Lower leg skin (tissue), 4 donors: ENCODE measurements around the gene ZNF790. TPM values are rescaled to one million over a fixed set of nuclear protein-coding genes. Genes with fewer than 3 reads are reported as not detected.

Source experiments
- DNase-seq, 2 donors: peaks; one replicate each; pipeline ENCODE4 v3.0.0-alpha.2; 2019; ENCODE audit warnings: low spot score in 2 of 2
- H3K4me3 ChIP-seq: fragments of 200-600 bp; sonication (generic); 2 replicates; pipeline ENCODE4 v1.5.1; 2017; ENCODE audit warnings: mild to moderate bottlenecking, low read depth; ENCODE audit not compliant: poor library complexity, severe bottlenecking
- POLR2A ChIP-seq, 2 donors: fragments of 450-650 bp; IDR thresholded peaks; one replicate each; pipeline ENCODE4 v1.6.1; 2016 to 2017; ENCODE audit warnings: antibody characterized with exemption in 2 of 2, mild to moderate bottlenecking in 1 of 2, moderate library complexity in 1 of 2
- WGBS, 2 donors: methylation state at CpG; one replicate each; pipeline ENCODE4 v1.1.5; 2018; 5-methylcytosine and 5-hydroxymethylcytosine counted together
- intact Hi-C: fragments of 100-400 bp; cut with DNase I; formaldehyde crosslinking; loops from one replicate; pipeline ENCODE4 v1.15.0; 2023; ENCODE audit warnings: low total_unique reads
- total RNA-seq, 4 donors: library from RNA; depleted of rRNA; stranded (reverse); fragments of >200 nt; gene quantifications; one replicate each; pipeline ENCODE4 v1.1.0, GENCODE V29; 2016
- TF ChIP-seq, protein P1 (sequence below), 3 donors: fragments of 450-650 bp; IDR thresholded peaks; one replicate each; pipeline ENCODE4 v1.5.1; 2016; ENCODE audit warnings: antibody characterized with exemption in 3 of 3, mild to moderate bottlenecking in 3 of 3, moderate library complexity in 2 of 3

Gene ZNF790
- total RNA-seq, 4 donors from 2014 or later = 3.5 to 9.1 (median 4.2) TPM

DNA sequence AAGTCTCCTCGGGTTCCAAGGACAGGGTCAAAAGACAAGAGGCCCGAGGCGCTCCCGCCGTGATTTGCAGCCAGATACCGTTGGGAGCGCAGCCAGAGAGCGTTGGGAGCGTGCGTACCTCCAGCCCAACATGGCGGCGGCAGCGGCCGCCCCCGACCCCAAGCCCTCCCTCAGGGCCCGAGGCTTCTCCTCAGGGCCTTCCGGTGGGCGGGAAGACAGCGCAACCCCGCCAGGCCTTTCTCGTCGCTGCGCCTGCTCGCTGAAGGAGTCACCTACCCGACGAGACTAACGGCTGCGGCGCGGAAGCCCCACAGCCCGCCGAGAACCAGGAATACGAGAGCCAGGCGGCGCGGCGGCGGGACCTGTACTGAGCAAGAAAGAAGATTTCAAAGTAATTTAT is 62.4 kb downstream of the ZNF790 start:
- no peak for TF ChIP-seq POLR2A (IDR thresholded peaks at IDR 0.05)
- TF ChIP-seq, protein P1, sequence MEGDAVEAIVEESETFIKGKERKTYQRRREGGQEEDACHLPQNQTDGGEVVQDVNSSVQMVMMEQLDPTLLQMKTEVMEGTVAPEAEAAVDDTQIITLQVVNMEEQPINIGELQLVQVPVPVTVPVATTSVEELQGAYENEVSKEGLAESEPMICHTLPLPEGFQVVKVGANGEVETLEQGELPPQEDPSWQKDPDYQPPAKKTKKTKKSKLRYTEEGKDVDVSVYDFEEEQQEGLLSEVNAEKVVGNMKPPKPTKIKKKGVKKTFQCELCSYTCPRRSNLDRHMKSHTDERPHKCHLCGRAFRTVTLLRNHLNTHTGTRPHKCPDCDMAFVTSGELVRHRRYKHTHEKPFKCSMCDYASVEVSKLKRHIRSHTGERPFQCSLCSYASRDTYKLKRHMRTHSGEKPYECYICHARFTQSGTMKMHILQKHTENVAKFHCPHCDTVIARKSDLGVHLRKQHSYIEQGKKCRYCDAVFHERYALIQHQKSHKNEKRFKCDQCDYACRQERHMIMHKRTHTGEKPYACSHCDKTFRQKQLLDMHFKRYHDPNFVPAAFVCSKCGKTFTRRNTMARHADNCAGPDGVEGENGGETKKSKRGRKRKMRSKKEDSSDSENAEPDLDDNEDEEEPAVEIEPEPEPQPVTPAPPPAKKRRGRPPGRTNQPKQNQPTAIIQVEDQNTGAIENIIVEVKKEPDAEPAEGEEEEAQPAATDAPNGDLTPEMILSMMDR (IDR thresholded peaks at IDR 0.05) = no peak
- WGBS, 2 donors = 27 to 30% methylated on average over 34 to 37 of the region's 38 CpGs
- no peak overlapping the region for H3K4me3 ChIP-seq
- intact Hi-C loops = no loop called here
- peak in 1 of 2 donors; percentile 76 for DNase-seq

DNA sequence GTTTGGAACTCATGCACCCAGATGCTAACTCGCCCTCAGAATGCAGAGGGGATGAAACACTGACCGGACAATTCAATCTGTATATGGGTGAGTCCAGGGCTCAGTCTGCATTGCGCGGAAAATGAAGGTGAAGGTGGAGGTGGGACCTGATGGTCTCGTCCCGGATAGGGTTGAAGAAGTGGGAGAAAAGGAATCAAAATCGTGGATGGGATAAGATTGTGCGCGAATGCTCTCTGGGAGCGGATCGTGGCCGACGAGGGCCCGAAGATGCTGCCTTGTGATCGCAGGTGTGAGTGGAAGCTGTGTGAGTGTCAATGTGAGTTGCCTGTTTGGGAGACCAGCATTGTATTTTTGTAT is 65.0 kb downstream of the ZNF790 start:
- DNase-seq = no peak
- intact Hi-C loops = no loop called here
- 4% methylated on average over 15 of the region's 15 CpGs for WGBS, 2 donors
- no peak for TF ChIP-seq POLR2A (IDR thresholded peaks at IDR 0.05)
- TF ChIP-seq, protein P1 (IDR thresholded peaks at IDR 0.05) = no peak
- H3K4me3 ChIP-seq = peak overlapping the region; percentile 72

DNA sequence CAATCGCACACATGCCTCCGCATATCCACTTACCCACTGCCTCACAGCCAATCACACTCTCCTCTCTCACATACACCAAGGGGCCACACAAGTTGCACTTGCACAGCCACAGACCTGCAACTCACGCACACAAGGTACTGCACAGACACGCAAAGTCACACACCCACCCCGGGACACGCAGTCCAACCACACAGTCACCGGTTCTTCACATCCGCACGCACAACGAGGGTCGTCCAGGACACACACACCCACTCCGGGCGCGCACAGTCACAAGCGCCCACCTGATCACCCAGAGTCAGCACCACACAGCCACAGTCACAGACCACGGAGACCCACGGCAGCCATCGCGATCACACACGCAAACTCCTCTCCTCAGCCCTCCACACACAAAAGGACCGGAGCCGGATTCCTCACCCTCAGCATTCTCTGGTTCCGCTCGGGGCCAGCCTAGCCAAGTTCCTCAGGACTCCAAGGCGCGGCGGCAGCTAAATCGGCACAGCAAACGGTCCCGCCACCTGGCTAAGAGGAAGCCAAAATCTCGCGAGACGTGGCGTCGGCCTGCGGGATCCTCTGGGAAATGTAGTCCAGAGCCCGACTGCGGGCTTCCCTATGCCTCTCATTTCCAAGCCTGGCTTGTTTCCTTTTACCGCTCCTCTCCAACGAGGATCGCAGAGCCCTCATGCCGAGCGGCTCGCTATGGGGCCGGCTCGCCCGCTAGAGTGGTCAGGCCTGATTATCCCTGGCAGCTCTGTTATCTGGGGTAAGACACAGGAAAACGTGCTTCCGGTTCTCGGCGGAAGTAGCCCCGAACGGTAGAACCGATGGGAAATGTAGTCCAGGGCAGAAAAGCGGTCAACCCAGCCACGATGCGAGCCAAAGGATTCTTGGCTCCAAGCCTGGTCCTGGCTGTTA is 65.6 kb downstream of the ZNF790 start, which contains the start of gene ZNF850:
Gene ZNF850 (minus strand): TSS at position 497 of the 912 bp plus-strand sequence. CDS start 10,201 bp downstream, outside the sequence.
- peak within 1 kb of the TSS; percentile 72 for H3K4me3 ChIP-seq
- WGBS, 2 donors = 0 to 1% methylated on average over 43 to 57 of the region's 57 CpGs
- DNase-seq = peak; percentile 93 to 98
- intact Hi-C loops = no loop called here
- TF ChIP-seq POLR2A (IDR thresholded peaks at IDR 0.05) = no peak
- TF ChIP-seq, protein P1 (IDR thresholded peaks at IDR 0.05) = no peak

DNA sequence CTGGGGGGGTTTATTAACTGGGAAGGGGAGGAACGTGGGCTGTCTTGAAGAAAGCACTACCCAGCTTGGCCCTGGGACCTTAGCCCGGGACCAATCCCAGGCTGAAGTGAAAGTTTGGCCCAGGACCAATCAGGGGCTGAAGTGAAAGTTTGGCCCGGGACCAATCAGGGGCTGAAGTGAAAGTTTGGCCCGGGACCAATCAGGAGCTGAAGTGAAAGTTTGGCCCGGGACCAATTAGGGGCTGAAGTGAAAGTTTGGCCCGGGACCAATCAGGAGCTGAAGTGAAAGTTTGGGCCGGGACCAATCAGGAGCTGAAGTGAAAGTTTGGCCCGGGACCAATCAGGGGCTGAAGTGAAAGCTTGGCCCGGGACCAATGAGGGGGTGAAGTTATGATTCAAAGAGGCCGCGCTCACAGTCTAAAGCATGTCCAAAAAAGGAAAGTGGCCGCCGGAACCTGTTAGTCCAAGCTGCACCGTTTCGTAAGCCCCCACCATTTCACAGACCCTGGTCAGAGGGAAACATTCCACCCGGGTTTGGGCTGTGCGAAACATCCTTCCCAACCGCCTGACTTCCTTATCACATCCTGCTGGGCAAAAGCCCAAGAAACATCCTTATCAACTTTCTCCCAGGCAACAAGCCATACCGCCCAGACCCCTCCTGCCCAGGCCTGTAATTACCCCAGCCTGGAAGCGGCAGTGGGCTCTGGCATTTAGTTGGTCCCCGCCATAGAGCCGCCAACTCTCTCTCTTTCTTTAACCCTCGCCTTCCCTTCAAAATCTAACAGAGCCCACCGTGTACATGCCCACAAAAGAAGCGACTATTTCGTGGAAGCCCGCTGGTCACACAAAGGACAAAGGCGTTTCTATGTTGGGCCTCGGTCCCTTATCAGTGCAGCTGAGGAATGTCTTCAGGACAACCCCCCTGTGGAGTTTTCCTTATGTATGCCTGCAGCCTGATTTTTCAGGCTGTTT is 66.6 kb downstream of the ZNF790 start:
- intact Hi-C loops = no loop called here
- TF ChIP-seq, protein P1 (IDR thresholded peaks at IDR 0.05) = no peak
- no peak for TF ChIP-seq POLR2A (IDR thresholded peaks at IDR 0.05)
- H3K4me3 ChIP-seq = peak overlapping the region; percentile 72
- 2% methylated on average over 29 of the region's 29 CpGs for WGBS, 2 donors
- DNase-seq = peak; percentile 32 to 88

Other genes with a start within 250 kb of the ZNF790 start
- gene ZNF382, start 233.1 kb downstream of the ZNF790 start, total RNA-seq = 1 to 10 TPM in 3 of 4 donors, under 1 TPM in 1; 0.95 to 3.3 (median 1.2) TPM
- 10 to 100 TPM in 1 of 4 donors, 1 to 10 TPM in 3; 5.9 to 19.3 (median 7.9) TPM for gene ZNF461, start 171.6 kb downstream of the ZNF790 start, total RNA-seq
- gene ZNF567, start 150.8 kb downstream of the ZNF790 start, total RNA-seq = 1 to 10 TPM; 6.3 to 9.6 (median 7.7) TPM
- 1 to 10 TPM; 1.0 to 2.2 (median 1.5) TPM for gene ZNF850, start 65.6 kb downstream of the ZNF790 start, total RNA-seq
- 1 to 10 TPM; 3.6 to 8.6 (median 5.4) TPM for gene ZNF345, start 12.5 kb upstream of the ZNF790 start, total RNA-seq
- 1 to 10 TPM; 3.0 to 3.8 (median 3.4) TPM for gene ZNF829, start 77.9 kb upstream of the ZNF790 start, total RNA-seq
- gene ZNF568, start 77.9 kb upstream of the ZNF790 start, total RNA-seq = 10 to 100 TPM in 2 of 4 donors, 1 to 10 TPM in 2; 7.4 to 12.1 (median 9.4) TPM
- 10 to 100 TPM in 3 of 4 donors, 1 to 10 TPM in 1; 8.7 to 28.5 (median 12.6) TPM for gene ZNF420, start 240.0 kb upstream of the ZNF790 start, total RNA-seq